Right lobe of liver (tissue), 4 donors: ENCODE results near the gene PPM1H.
"Not testable (repeated sequence)": the region's sequence is repeated elsewhere in the genome, so short reads cannot be mapped to it uniquely, and the experiment has no call there.

ENCODE experiments used
- POLR2A ChIP-seq: fragments of 450-650 bp; IDR thresholded peaks from one replicate; pipeline ENCODE4 v1.6.1; 2017; ENCODE audit warnings: antibody characterized with exemption, mild to moderate bottlenecking
- TF ChIP-seq, protein P1 (sequence below), 4 donors: fragments of 200-600 bp in 3 of 4; fragments of 450-650 bp in 1 of 4; IDR thresholded peaks; one replicate each; pipeline versions ENCODE4 v1.5.1 to v1.8.0; 2016 to 2022; ENCODE audit warnings: antibody characterized with exemption in 4 of 4, mild to moderate bottlenecking in 2 of 4
- donor health status: DM: no; HTN: no; CAD: no.
- donor health status: DM: no; HTN: no; CAD: no.
- donor health status: DM: no; HTN: yes; CAD: no.

DNA sequence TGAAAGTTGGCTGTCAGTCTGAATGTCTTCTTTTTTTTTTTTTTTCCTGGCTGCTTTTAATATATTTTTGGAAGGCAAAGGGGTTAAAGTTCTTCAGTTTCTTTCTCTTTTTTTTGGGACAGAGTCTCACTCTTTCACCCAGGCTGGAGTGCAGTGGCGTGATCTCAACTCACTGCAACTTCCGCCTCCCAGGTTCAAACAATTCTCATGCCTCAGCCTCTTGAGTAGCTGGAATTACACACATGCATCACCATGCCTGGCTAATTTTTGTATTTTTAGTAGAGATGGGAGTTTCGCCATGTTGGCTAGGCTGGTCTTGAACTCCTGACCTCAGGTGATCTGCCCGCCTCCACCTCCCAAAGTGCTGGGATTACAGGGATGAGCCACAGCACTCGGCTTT, 270.0 kb downstream of the PPM1H start:
- TF ChIP-seq, protein P1, sequence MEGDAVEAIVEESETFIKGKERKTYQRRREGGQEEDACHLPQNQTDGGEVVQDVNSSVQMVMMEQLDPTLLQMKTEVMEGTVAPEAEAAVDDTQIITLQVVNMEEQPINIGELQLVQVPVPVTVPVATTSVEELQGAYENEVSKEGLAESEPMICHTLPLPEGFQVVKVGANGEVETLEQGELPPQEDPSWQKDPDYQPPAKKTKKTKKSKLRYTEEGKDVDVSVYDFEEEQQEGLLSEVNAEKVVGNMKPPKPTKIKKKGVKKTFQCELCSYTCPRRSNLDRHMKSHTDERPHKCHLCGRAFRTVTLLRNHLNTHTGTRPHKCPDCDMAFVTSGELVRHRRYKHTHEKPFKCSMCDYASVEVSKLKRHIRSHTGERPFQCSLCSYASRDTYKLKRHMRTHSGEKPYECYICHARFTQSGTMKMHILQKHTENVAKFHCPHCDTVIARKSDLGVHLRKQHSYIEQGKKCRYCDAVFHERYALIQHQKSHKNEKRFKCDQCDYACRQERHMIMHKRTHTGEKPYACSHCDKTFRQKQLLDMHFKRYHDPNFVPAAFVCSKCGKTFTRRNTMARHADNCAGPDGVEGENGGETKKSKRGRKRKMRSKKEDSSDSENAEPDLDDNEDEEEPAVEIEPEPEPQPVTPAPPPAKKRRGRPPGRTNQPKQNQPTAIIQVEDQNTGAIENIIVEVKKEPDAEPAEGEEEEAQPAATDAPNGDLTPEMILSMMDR (IDR thresholded peaks at IDR 0.05), result not testable (repeated sequence)
- TF ChIP-seq POLR2A, result not testable (repeated sequence)
